ENCODE results near the gene SLC35B2. TPM values are rescaled to one million over a fixed set of nuclear protein-coding genes. Genes with fewer than 3 reads are reported as not detected.
A peak's percentile ranks its signal among the peaks of the same experiment; 100 is the strongest.

The SLC35B2 gene
- total RNA-seq, 1 experiment from 2014 or later = 28.9 TPM

DNA sequence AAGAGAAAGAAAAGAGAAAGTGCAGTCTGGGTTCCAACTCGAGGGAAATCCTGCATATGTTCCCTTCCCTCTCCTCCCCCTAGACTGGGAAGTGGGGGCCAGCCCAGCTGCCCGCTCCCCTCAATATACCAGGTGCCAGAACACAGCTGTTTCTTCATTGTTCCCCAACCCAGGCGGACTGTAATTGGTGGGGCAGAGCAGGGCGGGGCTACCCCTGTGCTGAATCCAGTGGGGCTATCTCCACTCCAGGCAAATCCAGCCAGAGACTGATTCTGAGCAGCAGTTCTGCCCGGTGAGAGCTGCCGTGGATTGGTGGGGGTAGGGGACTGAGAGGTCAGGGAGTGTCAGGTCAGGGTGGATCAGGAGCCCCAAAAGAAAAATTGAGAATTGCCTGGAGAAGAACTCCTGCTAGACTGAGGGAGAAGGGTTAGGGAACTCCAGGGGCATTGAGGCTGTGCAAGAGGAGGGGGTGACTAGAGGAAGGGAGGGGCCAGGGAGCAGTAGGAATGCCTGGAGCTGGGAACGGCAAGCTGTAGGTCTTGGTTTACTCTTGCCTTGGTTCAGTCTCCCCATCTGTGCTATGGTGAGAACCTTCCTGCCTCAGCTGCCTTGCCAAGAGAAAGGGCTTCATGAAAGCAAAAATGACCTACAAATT lies 40.5 kb downstream of the SLC35B2 start, which contains the start of gene MYMX:
TSS of gene MYMX (plus strand) at position 250 of the 655 bp plus-strand sequence. CDS start 546 bp downstream, outside the sequence.
- DNase-seq (ENCODE audit: low spot score) (peak; percentile 70), ATAC-seq (peak; percentile 48)
- H3K4me3 Mint-ChIP-seq = peak within 1 kb of the TSS; percentile 53
- H3K4me1 Mint-ChIP-seq = peaks cover 40% of the 10 kb centered on the region
- POLR2A ChIA-PET = interaction anchor here (0.9 to 2.7 kb wide), 5 partner anchors 11 to 30 kb away, joined by 4 to 14 read pairs (median 8); partner anchors contain the start of gene HSP90AB1
- peak within 1 kb of the TSS; percentile 99 for H3K27ac Mint-ChIP-seq
- H3K27me3 Mint-ChIP-seq (ENCODE audit: low read depth) = no peaks in the 10 kb centered on the region
- CTCF ChIA-PET = interaction anchor here (0.8 to 2.5 kb wide), 6 partner anchors 9 to 44 kb away, joined by 3 to 13 read pairs (median 5); no protein-coding TSS in a partner anchor
- no peaks in the 10 kb centered on the region for H3K36me3 Mint-ChIP-seq
- H3K9me3 Mint-ChIP-seq = no peaks in the 10 kb centered on the region
- TF ChIP-seq, protein P1, sequence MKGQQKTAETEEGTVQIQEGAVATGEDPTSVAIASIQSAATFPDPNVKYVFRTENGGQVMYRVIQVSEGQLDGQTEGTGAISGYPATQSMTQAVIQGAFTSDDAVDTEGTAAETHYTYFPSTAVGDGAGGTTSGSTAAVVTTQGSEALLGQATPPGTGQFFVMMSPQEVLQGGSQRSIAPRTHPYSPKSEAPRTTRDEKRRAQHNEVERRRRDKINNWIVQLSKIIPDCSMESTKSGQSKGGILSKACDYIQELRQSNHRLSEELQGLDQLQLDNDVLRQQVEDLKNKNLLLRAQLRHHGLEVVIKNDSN (CRISPR knock-in tag; IDR thresholded peaks at IDR 0.05) = no peak
- TF ChIP-seq, protein P2, sequence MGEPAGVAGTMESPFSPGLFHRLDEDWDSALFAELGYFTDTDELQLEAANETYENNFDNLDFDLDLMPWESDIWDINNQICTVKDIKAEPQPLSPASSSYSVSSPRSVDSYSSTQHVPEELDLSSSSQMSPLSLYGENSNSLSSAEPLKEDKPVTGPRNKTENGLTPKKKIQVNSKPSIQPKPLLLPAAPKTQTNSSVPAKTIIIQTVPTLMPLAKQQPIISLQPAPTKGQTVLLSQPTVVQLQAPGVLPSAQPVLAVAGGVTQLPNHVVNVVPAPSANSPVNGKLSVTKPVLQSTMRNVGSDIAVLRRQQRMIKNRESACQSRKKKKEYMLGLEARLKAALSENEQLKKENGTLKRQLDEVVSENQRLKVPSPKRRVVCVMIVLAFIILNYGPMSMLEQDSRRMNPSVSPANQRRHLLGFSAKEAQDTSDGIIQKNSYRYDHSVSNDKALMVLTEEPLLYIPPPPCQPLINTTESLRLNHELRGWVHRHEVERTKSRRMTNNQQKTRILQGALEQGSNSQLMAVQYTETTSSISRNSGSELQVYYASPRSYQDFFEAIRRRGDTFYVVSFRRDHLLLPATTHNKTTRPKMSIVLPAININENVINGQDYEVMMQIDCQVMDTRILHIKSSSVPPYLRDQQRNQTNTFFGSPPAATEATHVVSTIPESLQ (CRISPR knock-in tag; IDR thresholded peaks at IDR 0.05) = no peak
- TF ChIP-seq, protein P3, sequence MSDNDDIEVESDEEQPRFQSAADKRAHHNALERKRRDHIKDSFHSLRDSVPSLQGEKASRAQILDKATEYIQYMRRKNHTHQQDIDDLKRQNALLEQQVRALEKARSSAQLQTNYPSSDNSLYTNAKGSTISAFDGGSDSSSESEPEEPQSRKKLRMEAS (CRISPR knock-in tag; IDR thresholded peaks at IDR 0.05) = no peak
- TF ChIP-seq OVOL2 (CRISPR knock-in tag; IDR thresholded peaks at IDR 0.05; ENCODE audit: borderline replicate concordance) (no peak), GTF2I (CRISPR knock-in tag; conservative IDR thresholded peaks at IDR 0.05) (no peak), SP1 (CRISPR knock-in tag; conservative IDR thresholded peaks at IDR 0.05) (peak; percentile 42; the same call in 1 of the 2 replicates), RORB (CRISPR knock-in tag; IDR thresholded peaks at IDR 0.05) (no peak), GABPB1 (CRISPR knock-in tag; IDR thresholded peaks at IDR 0.05) (no peak), ZNF396 (CRISPR knock-in tag; IDR thresholded peaks at IDR 0.05; ENCODE audit: borderline replicate concordance) (no peak), NR3C1 (CRISPR knock-in tag; conservative IDR thresholded peaks at IDR 0.05; ENCODE audit: low read depth) (no peak), ZNF219 (CRISPR knock-in tag; IDR thresholded peaks at IDR 0.05; ENCODE audit: borderline replicate concordance) (no peak), FOXP1 (CRISPR knock-in tag; IDR thresholded peaks at IDR 0.05; ENCODE audit: borderline replicate concordance) (no peak), CREM (CRISPR knock-in tag; IDR thresholded peaks at IDR 0.05) (no peak), TCF7 (CRISPR knock-in tag; IDR thresholded peaks at IDR 0.05; ENCODE audit: low read depth) (no peak), ZNF232 (CRISPR knock-in tag; IDR thresholded peaks at IDR 0.05) (no peak), JAZF1 (CRISPR knock-in tag; IDR thresholded peaks at IDR 0.05) (no peak)
- TF ChIP-seq, protein P4, sequence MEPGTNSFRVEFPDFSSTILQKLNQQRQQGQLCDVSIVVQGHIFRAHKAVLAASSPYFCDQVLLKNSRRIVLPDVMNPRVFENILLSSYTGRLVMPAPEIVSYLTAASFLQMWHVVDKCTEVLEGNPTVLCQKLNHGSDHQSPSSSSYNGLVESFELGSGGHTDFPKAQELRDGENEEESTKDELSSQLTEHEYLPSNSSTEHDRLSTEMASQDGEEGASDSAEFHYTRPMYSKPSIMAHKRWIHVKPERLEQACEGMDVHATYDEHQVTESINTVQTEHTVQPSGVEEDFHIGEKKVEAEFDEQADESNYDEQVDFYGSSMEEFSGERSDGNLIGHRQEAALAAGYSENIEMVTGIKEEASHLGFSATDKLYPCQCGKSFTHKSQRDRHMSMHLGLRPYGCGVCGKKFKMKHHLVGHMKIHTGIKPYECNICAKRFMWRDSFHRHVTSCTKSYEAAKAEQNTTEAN (CRISPR knock-in tag; IDR thresholded peaks at IDR 0.05) = no peak
- TF ChIP-seq, protein P5, sequence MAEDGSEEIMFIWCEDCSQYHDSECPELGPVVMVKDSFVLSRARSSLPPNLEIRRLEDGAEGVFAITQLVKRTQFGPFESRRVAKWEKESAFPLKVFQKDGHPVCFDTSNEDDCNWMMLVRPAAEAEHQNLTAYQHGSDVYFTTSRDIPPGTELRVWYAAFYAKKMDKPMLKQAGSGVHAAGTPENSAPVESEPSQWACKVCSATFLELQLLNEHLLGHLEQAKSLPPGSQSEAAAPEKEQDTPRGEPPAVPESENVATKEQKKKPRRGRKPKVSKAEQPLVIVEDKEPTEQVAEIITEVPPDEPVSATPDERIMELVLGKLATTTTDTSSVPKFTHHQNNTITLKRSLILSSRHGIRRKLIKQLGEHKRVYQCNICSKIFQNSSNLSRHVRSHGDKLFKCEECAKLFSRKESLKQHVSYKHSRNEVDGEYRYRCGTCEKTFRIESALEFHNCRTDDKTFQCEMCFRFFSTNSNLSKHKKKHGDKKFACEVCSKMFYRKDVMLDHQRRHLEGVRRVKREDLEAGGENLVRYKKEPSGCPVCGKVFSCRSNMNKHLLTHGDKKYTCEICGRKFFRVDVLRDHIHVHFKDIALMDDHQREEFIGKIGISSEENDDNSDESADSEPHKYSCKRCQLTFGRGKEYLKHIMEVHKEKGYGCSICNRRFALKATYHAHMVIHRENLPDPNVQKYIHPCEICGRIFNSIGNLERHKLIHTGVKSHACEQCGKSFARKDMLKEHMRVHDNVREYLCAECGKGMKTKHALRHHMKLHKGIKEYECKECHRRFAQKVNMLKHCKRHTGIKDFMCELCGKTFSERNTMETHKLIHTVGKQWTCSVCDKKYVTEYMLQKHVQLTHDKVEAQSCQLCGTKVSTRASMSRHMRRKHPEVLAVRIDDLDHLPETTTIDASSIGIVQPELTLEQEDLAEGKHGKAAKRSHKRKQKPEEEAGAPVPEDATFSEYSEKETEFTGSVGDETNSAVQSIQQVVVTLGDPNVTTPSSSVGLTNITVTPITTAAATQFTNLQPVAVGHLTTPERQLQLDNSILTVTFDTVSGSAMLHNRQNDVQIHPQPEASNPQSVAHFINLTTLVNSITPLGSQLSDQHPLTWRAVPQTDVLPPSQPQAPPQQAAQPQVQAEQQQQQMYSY (CRISPR knock-in tag; IDR thresholded peaks at IDR 0.05) = peak; percentile 74
- TF ChIP-seq, protein P6, sequence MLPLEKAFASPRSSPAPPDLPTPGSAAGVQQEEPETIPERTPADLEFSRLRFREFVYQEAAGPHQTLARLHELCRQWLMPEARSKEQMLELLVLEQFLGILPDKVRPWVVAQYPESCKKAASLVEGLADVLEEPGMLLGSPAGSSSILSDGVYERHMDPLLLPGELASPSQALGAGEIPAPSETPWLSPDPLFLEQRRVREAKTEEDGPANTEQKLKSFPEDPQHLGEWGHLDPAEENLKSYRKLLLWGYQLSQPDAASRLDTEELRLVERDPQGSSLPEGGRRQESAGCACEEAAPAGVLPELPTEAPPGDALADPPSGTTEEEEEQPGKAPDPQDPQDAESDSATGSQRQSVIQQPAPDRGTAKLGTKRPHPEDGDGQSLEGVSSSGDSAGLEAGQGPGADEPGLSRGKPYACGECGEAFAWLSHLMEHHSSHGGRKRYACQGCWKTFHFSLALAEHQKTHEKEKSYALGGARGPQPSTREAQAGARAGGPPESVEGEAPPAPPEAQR (CRISPR knock-in tag; IDR thresholded peaks at IDR 0.05) = no peak
- TF ChIP-seq, protein P7, sequence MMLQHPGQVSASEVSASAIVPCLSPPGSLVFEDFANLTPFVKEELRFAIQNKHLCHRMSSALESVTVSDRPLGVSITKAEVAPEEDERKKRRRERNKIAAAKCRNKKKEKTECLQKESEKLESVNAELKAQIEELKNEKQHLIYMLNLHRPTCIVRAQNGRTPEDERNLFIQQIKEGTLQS (CRISPR knock-in tag; conservative IDR thresholded peaks at IDR 0.05) = no peak
- TF ChIP-seq, protein P8, sequence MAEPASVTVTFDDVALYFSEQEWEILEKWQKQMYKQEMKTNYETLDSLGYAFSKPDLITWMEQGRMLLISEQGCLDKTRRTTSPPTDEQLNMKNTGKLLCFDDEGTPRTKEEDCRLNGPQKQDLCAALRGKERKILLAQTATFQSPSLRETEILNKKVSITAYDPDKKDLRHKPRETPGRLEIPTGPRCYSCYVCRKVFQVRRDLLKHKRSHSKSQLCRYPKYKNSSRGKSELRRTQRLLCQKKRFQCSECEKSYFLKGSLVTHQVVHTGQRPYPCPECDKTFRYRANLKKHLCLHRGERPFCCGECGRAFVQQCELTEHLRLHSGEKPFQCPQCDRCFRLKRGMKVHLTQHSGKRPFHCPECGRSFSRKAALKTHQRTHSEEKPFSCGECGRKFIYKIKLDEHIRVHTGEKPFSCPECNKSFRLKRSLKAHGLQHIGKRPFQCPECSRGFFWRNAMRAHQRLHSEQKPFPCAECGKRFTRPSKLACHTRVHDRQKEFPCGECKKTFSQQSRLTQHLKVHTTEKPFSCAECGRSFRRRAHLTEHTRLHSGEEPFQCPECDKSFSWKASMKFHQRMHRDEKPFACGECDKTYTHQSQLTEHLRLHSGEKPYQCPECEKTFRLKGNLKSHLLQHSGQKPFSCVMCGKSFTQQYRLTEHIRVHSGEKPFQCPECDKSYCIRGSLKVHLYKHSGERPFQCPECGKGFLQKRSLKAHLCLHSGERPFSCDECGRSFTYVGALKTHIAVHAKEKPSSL (CRISPR knock-in tag; conservative IDR thresholded peaks at IDR 0.05) = no peak
- TF ChIP-seq, protein P9, sequence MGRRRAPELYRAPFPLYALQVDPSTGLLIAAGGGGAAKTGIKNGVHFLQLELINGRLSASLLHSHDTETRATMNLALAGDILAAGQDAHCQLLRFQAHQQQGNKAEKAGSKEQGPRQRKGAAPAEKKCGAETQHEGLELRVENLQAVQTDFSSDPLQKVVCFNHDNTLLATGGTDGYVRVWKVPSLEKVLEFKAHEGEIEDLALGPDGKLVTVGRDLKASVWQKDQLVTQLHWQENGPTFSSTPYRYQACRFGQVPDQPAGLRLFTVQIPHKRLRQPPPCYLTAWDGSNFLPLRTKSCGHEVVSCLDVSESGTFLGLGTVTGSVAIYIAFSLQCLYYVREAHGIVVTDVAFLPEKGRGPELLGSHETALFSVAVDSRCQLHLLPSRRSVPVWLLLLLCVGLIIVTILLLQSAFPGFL (CRISPR knock-in tag; IDR thresholded peaks at IDR 0.05; ENCODE audit: borderline replicate concordance) = no peak
